OCI-LY7 (cell line): ENCODE data around the gene MYBPC3. TPM values are rescaled to one million over a fixed set of nuclear protein-coding genes. Genes with fewer than 3 reads are reported as not detected.

Experiments
- BruUV-seq: library from RNA; stranded (reverse); fragments of 400-500 nt; replicated peaks from 2 replicates; lab custom pipeline; 2021; lab: Mats Ljungman, UMichigan
- CTCF ChIA-PET: fragments of 300-600 bp; sonication (Branson Sonifier 250); formaldehyde crosslinking; loops from one replicate; lab custom pipeline; 2022; ENCODE audit warnings: antibody characterized with exemption; ENCODE audit not compliant: unreplicated experiment; lab: Charles Lee
- POLR2A ChIA-PET: fragments of 300-600 bp; sonication (Branson Sonifier 250); formaldehyde crosslinking; loops from one replicate; lab custom pipeline; 2022; ENCODE audit warnings: antibody characterized with exemption; lab: Charles Lee
- DNase-seq: peaks from one replicate; pipeline ENCODE4 v3.0.0-alpha.2; 2015; ENCODE audit warnings: low spot score
- H2AFZ ChIP-seq: fragments of 200-600 bp; sonication (generic), shearing (Covaris generic); 2 replicates; pipeline ENCODE4 v1.6.1; 2014; ENCODE audit warnings: mild to moderate bottlenecking, antibody characterized with exemption, low read length, moderate library complexity
- H3K27ac ChIP-seq: fragments of 200-600 bp; sonication (generic); 2 replicates; pipeline ENCODE4 v1.5.1; 2014; ENCODE audit warnings: mixed run types, low read depth, mild to moderate bottlenecking, moderate library complexity, low read length, inconsistent platforms; ENCODE audit not compliant: poor library complexity, severe bottlenecking
- H3K36me3 ChIP-seq: fragments of 200-600 bp; sonication (generic); 2 replicates; pipeline ENCODE4 v1.6.1; 2014; ENCODE audit warnings: mild to moderate bottlenecking, antibody characterized with exemption, low read length, moderate library complexity, mixed read lengths; ENCODE audit not compliant: insufficient read depth
- H3K4me1 ChIP-seq: fragments of 200-600 bp; sonication (generic); 2 replicates; pipeline ENCODE4 v1.5.1; 2014; ENCODE audit warnings: mild to moderate bottlenecking, low read length; ENCODE audit not compliant: insufficient read depth, poor library complexity, severe bottlenecking
- H3K4me2 ChIP-seq: fragments of 200-600 bp; sonication (generic); 2 replicates; pipeline ENCODE4 v1.6.1; 2014; ENCODE audit warnings: mild to moderate bottlenecking, low read length
- H3K4me3 ChIP-seq: fragments of 200-600 bp; sonication (generic); 2 replicates; pipeline ENCODE4 v1.5.1; 2014; ENCODE audit warnings: mild to moderate bottlenecking, low read depth, low read length; ENCODE audit not compliant: poor library complexity, severe bottlenecking
- H3K79me2 ChIP-seq: fragments of 200-600 bp; sonication (generic); 2 replicates; pipeline ENCODE4 v1.6.1; 2016; ENCODE audit warnings: low read depth, mild to moderate bottlenecking, low read length, moderate library complexity, mixed read lengths; ENCODE audit not compliant: insufficient read depth
- H3K9me2 ChIP-seq: fragments of 200-600 bp; sonication (generic); 2 replicates; pipeline ENCODE4 v1.6.1; 2016; ENCODE audit warnings: mild to moderate bottlenecking, low read length, mixed read lengths; ENCODE audit not compliant: insufficient read depth
- H3K9me3 ChIP-seq: fragments of 200-600 bp; sonication (generic); 2 replicates; pipeline ENCODE4 v1.6.1; 2014; ENCODE audit warnings: mild to moderate bottlenecking, mixed run types, low read length, mixed read lengths
- H4K20me1 ChIP-seq: fragments of 200-600 bp; sonication (generic); 2 replicates; pipeline ENCODE4 v1.6.1; 2014; ENCODE audit warnings: mild to moderate bottlenecking, antibody characterized with exemption, low read length, moderate library complexity, mixed read lengths; ENCODE audit not compliant: insufficient read depth
- EZH2phosphoT487 ChIP-seq: fragments of 200-600 bp; sonication (generic); IDR thresholded peaks from 2 replicates; pipeline ENCODE4 v1.6.1; 2018; ENCODE audit warnings: low read depth, borderline replicate concordance, mild to moderate bottlenecking, mixed run types, antibody characterized with exemption, low read length, moderate library complexity, mixed read lengths
- intact Hi-C: fragments of 100-400 bp; cut with micrococcal nuclease; formaldehyde crosslinking; loops from one replicate; pipeline ENCODE4 v1.10.0; 2022; ENCODE audit not compliant: unreplicated experiment
- total RNA-seq, 2 experiments: library from RNA; depleted of rRNA in 1 of 2; stranded (reverse); fragments of >200 nt in 1 of 2; shearing (Covaris generic) in 1 of 2; gene quantifications; 2 replicates each; pipeline ENCODE4 v1.2.3, GENCODE V29; 2014 to 2022
- TF ChIP-seq, protein P1 (sequence below): fragments of 200-600 bp; sonication (generic); conservative IDR thresholded peaks from 2 replicates; pipeline ENCODE4 v1.5.1; 2014; ENCODE audit warnings: mild to moderate bottlenecking, antibody characterized with exemption, low read length, moderate library complexity, mixed read lengths

The MYBPC3 gene
- total RNA-seq, 2 experiments from 2014 or later, result 0.25 to 0.29 TPM

DNA sequence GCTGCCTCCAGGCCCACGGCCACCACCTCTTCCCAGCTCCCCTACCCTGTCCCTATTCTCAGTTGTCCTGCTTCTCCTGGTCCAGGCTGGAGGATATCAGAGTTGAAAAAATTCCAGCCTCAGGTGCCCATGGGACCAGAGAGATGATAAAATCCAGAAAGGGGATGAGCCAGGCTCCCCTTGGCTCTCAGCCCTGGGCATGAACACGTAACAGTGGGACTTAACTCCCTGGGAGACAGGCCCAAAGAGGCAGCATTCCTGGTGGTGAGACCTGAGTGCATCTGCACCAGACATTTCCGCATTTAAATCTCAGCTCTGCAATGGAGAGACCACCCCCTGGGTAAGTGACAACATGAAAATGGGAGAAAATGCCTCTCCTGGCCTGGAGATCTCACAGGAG, 45.5 kb upstream of the MYBPC3 start:
- TF ChIP-seq, protein P1, sequence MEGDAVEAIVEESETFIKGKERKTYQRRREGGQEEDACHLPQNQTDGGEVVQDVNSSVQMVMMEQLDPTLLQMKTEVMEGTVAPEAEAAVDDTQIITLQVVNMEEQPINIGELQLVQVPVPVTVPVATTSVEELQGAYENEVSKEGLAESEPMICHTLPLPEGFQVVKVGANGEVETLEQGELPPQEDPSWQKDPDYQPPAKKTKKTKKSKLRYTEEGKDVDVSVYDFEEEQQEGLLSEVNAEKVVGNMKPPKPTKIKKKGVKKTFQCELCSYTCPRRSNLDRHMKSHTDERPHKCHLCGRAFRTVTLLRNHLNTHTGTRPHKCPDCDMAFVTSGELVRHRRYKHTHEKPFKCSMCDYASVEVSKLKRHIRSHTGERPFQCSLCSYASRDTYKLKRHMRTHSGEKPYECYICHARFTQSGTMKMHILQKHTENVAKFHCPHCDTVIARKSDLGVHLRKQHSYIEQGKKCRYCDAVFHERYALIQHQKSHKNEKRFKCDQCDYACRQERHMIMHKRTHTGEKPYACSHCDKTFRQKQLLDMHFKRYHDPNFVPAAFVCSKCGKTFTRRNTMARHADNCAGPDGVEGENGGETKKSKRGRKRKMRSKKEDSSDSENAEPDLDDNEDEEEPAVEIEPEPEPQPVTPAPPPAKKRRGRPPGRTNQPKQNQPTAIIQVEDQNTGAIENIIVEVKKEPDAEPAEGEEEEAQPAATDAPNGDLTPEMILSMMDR, result no peak
- no peak for TF ChIP-seq EZH2phosphoT487
- H3K79me2 ChIP-seq, result no peaks in the 10 kb centered on the region
- peak overlapping the region; percentile 88 for H3K4me2 ChIP-seq
- H3K27ac ChIP-seq, result peak overlapping the region; percentile 96
- no TSS peak for BruUV-seq
- H3K36me3 ChIP-seq, result no peaks in the 10 kb centered on the region
- H4K20me1 ChIP-seq, result no peaks in the 10 kb centered on the region
- ChIA-PET CTCF (interaction anchor here (1.4 kb wide), 1 partner anchor 10 kb away, joined by 4 read pairs; no protein-coding TSS in a partner anchor), POLR2A (interaction anchor here (1.5 to 2.7 kb wide), 2 partner anchors 19 kb away, joined by 5 to 15 read pairs; partner anchors contain the start of gene SPI1)
- DNase-seq, result no peak
- H3K4me1 ChIP-seq, result peaks cover 89% of the 10 kb centered on the region
- peak overlapping the region; percentile 29; the same call in 1 of the 2 replicates for H2AFZ ChIP-seq
- H3K9me3 ChIP-seq, result no peaks in the 10 kb centered on the region
- intact Hi-C loops, result loop anchor here (10.0 kb wide), 1 partner anchor 627 kb away; no protein-coding TSS in a partner anchor
- no peak overlapping the region for H3K4me3 ChIP-seq
- H3K9me2 ChIP-seq, result no peaks in the 10 kb centered on the region

DNA sequence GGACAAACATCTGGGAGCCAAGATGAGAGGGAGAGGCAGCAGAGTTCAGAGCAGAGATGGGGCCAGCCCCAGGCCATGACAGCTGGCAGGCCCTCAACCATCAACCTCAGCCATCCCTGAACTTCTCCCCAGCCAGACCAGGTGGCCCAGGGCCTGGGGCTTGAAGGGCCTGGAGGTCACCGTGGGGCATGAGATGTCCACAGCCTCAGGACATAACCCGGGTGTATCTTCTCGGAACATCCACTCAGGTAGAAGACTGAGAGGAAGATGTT, 43.5 kb upstream of the MYBPC3 start:
- TF ChIP-seq EZH2phosphoT487, result no peak
- TF ChIP-seq, protein P1, result no peak
- ChIA-PET POLR2A (no interaction called here), CTCF (no interaction called here)
- Histone ChIP-seq H3K4me2 (peak overlapping the region; percentile 76), H4K20me1 (no peaks in the 10 kb centered on the region), H3K9me3 (no peaks in the 10 kb centered on the region), H3K27ac (peak overlapping the region; percentile 82), H3K36me3 (no peaks in the 10 kb centered on the region), H3K4me1 (peaks cover 76% of the 10 kb centered on the region), H3K9me2 (no peaks in the 10 kb centered on the region), H3K79me2 (no peaks in the 10 kb centered on the region), H2AFZ (peak overlapping the region; percentile 35; the same call in 1 of the 2 replicates), H3K4me3 (no peak overlapping the region)
- DNase-seq, result no peak
- intact Hi-C loops, result loop anchor here (10.0 kb wide), 1 partner anchor 629 kb away; no protein-coding TSS in a partner anchor
- no TSS peak for BruUV-seq

DNA sequence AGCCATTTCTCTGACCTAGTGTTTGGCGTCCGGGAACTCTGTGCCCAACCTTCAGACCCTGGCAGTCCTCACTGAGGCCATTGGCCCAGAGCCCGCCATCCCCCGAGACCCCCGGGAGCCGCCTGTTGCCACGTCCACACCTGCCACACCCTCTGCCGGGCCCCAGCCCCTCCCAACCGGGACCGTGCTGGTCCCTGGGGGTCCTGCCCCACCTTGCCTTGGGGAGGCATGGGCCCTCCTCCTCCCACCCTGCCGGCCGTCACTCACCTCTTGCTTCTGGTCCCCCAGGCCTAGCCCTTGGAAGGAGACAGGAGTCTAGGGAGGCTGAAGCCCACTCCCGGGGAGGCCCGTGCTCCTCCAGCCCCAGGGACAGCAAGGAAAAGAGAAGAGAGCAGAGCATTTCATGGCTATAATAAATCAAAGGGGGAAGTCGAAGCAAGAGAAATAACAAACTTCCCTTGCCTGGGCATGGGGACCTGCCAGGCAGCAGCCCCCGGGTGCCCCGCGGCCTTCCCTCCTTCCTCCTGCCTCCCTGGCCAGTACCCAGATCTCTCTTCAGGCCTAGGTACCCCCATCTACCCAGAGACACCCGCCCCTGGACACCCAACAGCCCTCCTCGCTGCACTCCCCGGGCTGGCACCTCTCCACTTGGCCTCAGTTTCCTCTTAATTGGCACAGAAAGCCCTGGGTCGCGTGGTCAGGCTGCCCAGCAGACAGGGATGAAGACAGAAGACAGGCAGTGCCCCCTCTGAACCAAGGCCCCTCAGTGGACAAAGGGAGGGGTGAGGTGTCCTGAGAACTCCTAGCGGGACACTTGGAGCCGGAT, 42.9 kb upstream of the MYBPC3 start:
- CTCF ChIA-PET, result interaction anchor here (0.7 kb wide), 1 partner anchor 74 kb away, joined by 3 read pairs; no protein-coding TSS in a partner anchor
- POLR2A ChIA-PET, result interaction anchor here (0.7 to 1.3 kb wide), 2 partner anchors 12 to 17 kb away, joined by 3 to 4 read pairs; no protein-coding TSS in a partner anchor

More for the DNA sequence above, 42.9 kb upstream of the MYBPC3 start:
- H3K4me2 ChIP-seq, result peak overlapping the region; percentile 76
- no peaks in the 10 kb centered on the region for H3K36me3 ChIP-seq
- H4K20me1 ChIP-seq, result no peaks in the 10 kb centered on the region
- H3K4me3 ChIP-seq, result peak overlapping the region; percentile 54
- no peaks in the 10 kb centered on the region for H3K9me2 ChIP-seq
- H3K4me1 ChIP-seq, result peaks cover 71% of the 10 kb centered on the region
- no peak for DNase-seq
- TF ChIP-seq EZH2phosphoT487, result no peak
- TF ChIP-seq, protein P1, result no peak
- no peaks in the 10 kb centered on the region for H3K9me3 ChIP-seq
- intact Hi-C loops, result loop anchor here (10.0 kb wide), 1 partner anchor 629 kb away; no protein-coding TSS in a partner anchor
- BruUV-seq, result TSS peak; percentile 91
- no peaks in the 10 kb centered on the region for H3K79me2 ChIP-seq
- H3K27ac ChIP-seq, result peak overlapping the region; percentile 82
- H2AFZ ChIP-seq, result peak overlapping the region; percentile 35; the same call in 1 of the 2 replicates
